GM18517 (cell line): ENCODE results near the gene TEDC2.
A peak's percentile ranks its signal among the peaks of the same experiment; 100 is the strongest.

ENCODE experiments used
- ATAC-seq: cut with Tn5 transposase; IDR thresholded peaks from one replicate; pipeline ENCODE4 v1.9.1; 2021; ENCODE audit warnings: mild to moderate bottlenecking, moderate library complexity; ENCODE audit not compliant: unreplicated experiment

The TEDC2 gene

GRCh38 chr16:2490190-2491105, 30.5 kb downstream of the TEDC2 start:
- ATAC-seq, result no peak

GRCh38 chr16:2492292-2492691, 32.4 kb downstream of the TEDC2 start:
- ATAC-seq, result no peak

- no peak for ATAC-seq
Observed at GRCh38 chr16:2493605-2494004, 33.7 kb downstream of the TEDC2 start.

GRCh38 chr16:2494616-2495015, 34.7 kb downstream of the TEDC2 start:
- ATAC-seq, result no peak

- ATAC-seq, result no peak
Observed at GRCh38 chr16:2495041-2495440, 35.1 kb downstream of the TEDC2 start.

- no peak for ATAC-seq
Observed at GRCh38 chr16:2496223-2497115, 36.6 kb downstream of the TEDC2 start.

- no peak for ATAC-seq
Observed at GRCh38 chr16:2497116-2497630, 37.3 kb downstream of the TEDC2 start.

- ATAC-seq, result no peak
Observed at GRCh38 chr16:2497695-2498484, 38.0 kb downstream of the TEDC2 start.

GRCh38 chr16:2498531-2499253, 38.8 kb downstream of the TEDC2 start:
- ATAC-seq, result no peak

- ATAC-seq, result no peak
Observed at GRCh38 chr16:2499454-2499853, 39.5 kb downstream of the TEDC2 start.

GRCh38 chr16:2499890-2500429, 40.1 kb downstream of the TEDC2 start:
- ATAC-seq, result no peak

GRCh38 chr16:2500430-2500917, 40.6 kb downstream of the TEDC2 start:
- no peak for ATAC-seq

- ATAC-seq, result no peak
Observed at GRCh38 chr16:2500918-2501750, 41.2 kb downstream of the TEDC2 start.

- no peak for ATAC-seq
Observed at GRCh38 chr16:2501946-2502895, 42.3 kb downstream of the TEDC2 start.

GRCh38 chr16:2505695-2506094, 45.8 kb downstream of the TEDC2 start:
- ATAC-seq, result no peak

- ATAC-seq, result peak; percentile 60
Observed at GRCh38 chr16:2507052-2507659, 47.2 kb downstream of the TEDC2 start.

GRCh38 chr16:2507665-2508064, 47.8 kb downstream of the TEDC2 start:
- no peak for ATAC-seq
